SK-N-SH treated with all-trans-retinoic acid at 6 μM for 48 hours (cell line): ENCODE data around the gene ALKBH5.

Source experiments
- ATAC-seq: fragments of 200-7000 bp; cut with Tn5 transposase; 3 replicates; pipeline ENCODE4 v1.9.1; 2020; ENCODE audit warnings: mild to moderate bottlenecking, moderate library complexity
- ARNTL ChIP-seq: fragments of 450-650 bp; formaldehyde crosslinking; IDR thresholded peaks from 2 replicates; pipeline ENCODE4 v1.5.0; 2020; ENCODE audit warnings: low read depth, mild to moderate bottlenecking, moderate library complexity, borderline replicate concordance
- BACH2 ChIP-seq: fragments of 250-450 bp; sonication (Bioruptor Pico); IDR thresholded peaks from 2 replicates; pipeline ENCODE4 v1.9.0; 2021; ENCODE audit warnings: mild to moderate bottlenecking, borderline replicate concordance
- CSDC2 ChIP-seq: fragments of 250-450 bp; sonication (Bioruptor Pico); IDR thresholded peaks from 2 replicates; pipeline ENCODE4 v1.5.0; 2020; ENCODE audit warnings: mild to moderate bottlenecking, moderate library complexity
- ESRRG ChIP-seq: fragments of 250-450 bp; sonication (Bioruptor Pico); IDR thresholded peaks from 2 replicates; pipeline ENCODE4 v1.6.1; 2021; ENCODE audit warnings: mild to moderate bottlenecking
- GLIS3 ChIP-seq: fragments of 250-450 bp; sonication (Bioruptor Pico); IDR thresholded peaks from 2 replicates; pipeline ENCODE4 v1.5.0; 2020; ENCODE audit warnings: mild to moderate bottlenecking, moderate library complexity
- ISL1 ChIP-seq: fragments of 250-450 bp; sonication (Bioruptor Pico); IDR thresholded peaks from 2 replicates; pipeline ENCODE4 v2.1.2; 2022; ENCODE audit warnings: mild to moderate bottlenecking, moderate library complexity
- PPARA ChIP-seq: fragments of 250-450 bp; sonication (Bioruptor Pico); IDR thresholded peaks from 2 replicates; pipeline ENCODE4 v1.5.0; 2020; ENCODE audit warnings: mild to moderate bottlenecking, borderline replicate concordance
- RARB ChIP-seq: fragments of 250-450 bp; sonication (Bioruptor Pico); IDR thresholded peaks from 2 replicates; pipeline ENCODE4 v1.8.0; 2021; ENCODE audit warnings: mild to moderate bottlenecking, moderate library complexity
- SNAI2 ChIP-seq: fragments of 250-450 bp; sonication (Bioruptor Pico); IDR thresholded peaks from 2 replicates; pipeline ENCODE4 v1.5.0; 2020; ENCODE audit warnings: mild to moderate bottlenecking, moderate library complexity
- TCF4 ChIP-seq: fragments of 250-450 bp; sonication (Bioruptor Pico); IDR thresholded peaks from 2 replicates; pipeline ENCODE4 v1.8.0; 2021; ENCODE audit warnings: mild to moderate bottlenecking, moderate library complexity, borderline replicate concordance
- TOX ChIP-seq: fragments of 250-450 bp; sonication (Bioruptor Pico); IDR thresholded peaks from 2 replicates; pipeline ENCODE4 v1.8.0; 2021; ENCODE audit warnings: mild to moderate bottlenecking, moderate library complexity, borderline replicate concordance
- ZC3H10 ChIP-seq: fragments of 250-450 bp; sonication (Bioruptor Pico); IDR thresholded peaks from 2 replicates; pipeline ENCODE4 v1.5.1; 2021; ENCODE audit warnings: mild to moderate bottlenecking, moderate library complexity
- ZFP3 ChIP-seq: fragments of 250-450 bp; sonication (Bioruptor Pico); IDR thresholded peaks from 2 replicates; pipeline ENCODE4 v1.5.0; 2020; ENCODE audit warnings: mild to moderate bottlenecking, moderate library complexity
- ZFP30 ChIP-seq: fragments of 450-650 bp; formaldehyde crosslinking; IDR thresholded peaks from 2 replicates; pipeline ENCODE4 v1.5.0; 2022; ENCODE audit warnings: mild to moderate bottlenecking, moderate library complexity
- ZNF565 ChIP-seq: fragments of 450-650 bp; formaldehyde crosslinking; conservative IDR thresholded peaks from 2 replicates; pipeline ENCODE4 v1.5.0; 2020; ENCODE audit warnings: low read depth, mild to moderate bottlenecking, moderate library complexity
- ZNF70 ChIP-seq: fragments of 450-650 bp; formaldehyde crosslinking; IDR thresholded peaks from 2 replicates; pipeline ENCODE4 v1.5.0; 2020; ENCODE audit warnings: mild to moderate bottlenecking, moderate library complexity
- ZNF8 ChIP-seq: fragments of 450-650 bp; formaldehyde crosslinking; IDR thresholded peaks from 2 replicates; pipeline ENCODE4 v1.5.0; 2020; ENCODE audit warnings: mild to moderate bottlenecking, moderate library complexity
- TF ChIP-seq, protein P1 (sequence below): fragments of 250-450 bp; sonication (Bioruptor Pico); IDR thresholded peaks from 2 replicates; pipeline ENCODE4 v1.8.0; 2020; ENCODE audit warnings: mild to moderate bottlenecking, moderate library complexity, borderline replicate concordance
- TF ChIP-seq, protein P2 (sequence below): fragments of 250-450 bp; sonication (Bioruptor Pico); IDR thresholded peaks from 2 replicates; pipeline ENCODE4 v1.5.1; 2021; ENCODE audit warnings: mild to moderate bottlenecking, moderate library complexity
- TF ChIP-seq, protein P3 (sequence below): fragments of 250-450 bp; sonication (Bioruptor Pico); IDR thresholded peaks from 2 replicates; pipeline ENCODE4 v1.5.0; 2020; ENCODE audit warnings: mild to moderate bottlenecking, moderate library complexity
- TF ChIP-seq, protein P4 (sequence below): fragments of 250-450 bp; sonication (Bioruptor Pico); IDR thresholded peaks from 2 replicates; pipeline ENCODE4 v1.8.0; 2021; ENCODE audit warnings: low read depth, mild to moderate bottlenecking, moderate library complexity, borderline replicate concordance
- TF ChIP-seq, protein P5 (sequence below): fragments of 250-450 bp; sonication (Bioruptor Pico); IDR thresholded peaks from 2 replicates; pipeline ENCODE4 v1.5.1; 2020; ENCODE audit warnings: low read depth, mild to moderate bottlenecking, moderate library complexity

ALKBH5 gene

DNA sequence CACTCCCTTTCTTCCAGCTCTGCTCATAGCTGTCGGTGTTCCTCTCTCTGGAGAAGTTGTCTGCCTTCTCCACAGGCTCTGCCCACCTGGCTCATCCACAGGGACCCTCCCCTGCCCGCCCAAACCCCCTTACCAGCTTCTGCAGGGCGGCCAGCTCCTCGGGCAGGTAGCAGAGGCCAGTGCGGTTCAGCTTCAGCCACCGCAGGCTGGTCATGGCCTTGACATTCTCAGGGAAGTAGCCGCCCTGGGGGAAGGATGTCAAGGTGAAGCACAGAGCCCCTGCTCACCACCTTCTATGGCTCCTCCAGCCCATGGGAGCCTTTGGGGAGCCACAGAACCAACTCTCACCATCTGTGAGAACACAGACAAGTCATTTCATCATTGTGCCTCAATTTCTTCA lies 73.1 kb downstream of the ALKBH5 start:
- TF ChIP-seq TCF4 (CRISPR knock-in tag), result no peak

DNA sequence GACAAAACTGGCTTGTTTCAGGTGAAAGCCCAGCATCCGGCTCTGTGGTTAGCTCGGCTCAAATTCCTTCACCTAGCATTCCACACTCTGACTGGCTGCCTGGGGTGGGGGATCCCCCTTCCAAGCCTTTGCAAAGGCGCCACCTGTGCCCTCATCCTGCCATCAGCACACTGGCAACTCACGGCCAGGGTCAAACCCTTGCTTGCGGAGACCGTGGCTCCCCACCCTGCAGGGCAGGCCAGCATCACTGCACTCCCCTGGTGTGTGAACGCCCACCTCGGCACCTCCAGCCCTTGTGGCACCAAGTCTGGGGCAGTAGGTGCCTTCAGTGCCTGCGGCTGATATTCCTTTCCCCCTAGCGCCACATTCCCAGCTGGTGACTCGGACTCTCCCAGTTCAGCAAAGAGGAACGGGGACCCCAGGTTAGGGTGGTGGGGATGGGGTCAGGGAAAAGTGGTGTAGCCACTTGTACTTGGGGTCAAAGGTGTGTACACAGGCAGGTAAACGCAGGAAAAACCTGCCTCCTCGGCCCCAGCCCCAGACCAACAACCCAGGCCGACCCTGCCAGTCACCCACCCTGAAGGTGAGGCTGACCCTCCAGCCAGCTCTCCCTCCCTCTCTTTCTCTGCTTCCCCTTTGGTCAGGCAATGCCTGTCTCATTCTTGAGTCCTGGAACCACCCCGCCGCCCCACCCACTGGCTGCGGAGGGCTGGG lies 73.8 kb downstream of the ALKBH5 start:
- ATAC-seq, result peak; percentile 36
- TF ChIP-seq SNAI2, result no peak
- TF ChIP-seq BACH2 (CRISPR knock-in tag), result no peak
- TF ChIP-seq GLIS3, result no peak
- TF ChIP-seq CSDC2 (CRISPR knock-in tag), result no peak
- no peak for TF ChIP-seq RARB
- TF ChIP-seq ESRRG (CRISPR knock-in tag), result no peak
- no peak for TF ChIP-seq ZFP3
- TF ChIP-seq, protein P1, sequence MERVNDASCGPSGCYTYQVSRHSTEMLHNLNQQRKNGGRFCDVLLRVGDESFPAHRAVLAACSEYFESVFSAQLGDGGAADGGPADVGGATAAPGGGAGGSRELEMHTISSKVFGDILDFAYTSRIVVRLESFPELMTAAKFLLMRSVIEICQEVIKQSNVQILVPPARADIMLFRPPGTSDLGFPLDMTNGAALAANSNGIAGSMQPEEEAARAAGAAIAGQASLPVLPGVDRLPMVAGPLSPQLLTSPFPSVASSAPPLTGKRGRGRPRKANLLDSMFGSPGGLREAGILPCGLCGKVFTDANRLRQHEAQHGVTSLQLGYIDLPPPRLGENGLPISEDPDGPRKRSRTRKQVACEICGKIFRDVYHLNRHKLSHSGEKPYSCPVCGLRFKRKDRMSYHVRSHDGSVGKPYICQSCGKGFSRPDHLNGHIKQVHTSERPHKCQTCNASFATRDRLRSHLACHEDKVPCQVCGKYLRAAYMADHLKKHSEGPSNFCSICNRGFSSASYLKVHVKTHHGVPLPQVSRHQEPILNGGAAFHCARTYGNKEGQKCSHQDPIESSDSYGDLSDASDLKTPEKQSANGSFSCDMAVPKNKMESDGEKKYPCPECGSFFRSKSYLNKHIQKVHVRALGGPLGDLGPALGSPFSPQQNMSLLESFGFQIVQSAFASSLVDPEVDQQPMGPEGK (CRISPR knock-in tag), result no peak
- TF ChIP-seq TCF4 (CRISPR knock-in tag), result no peak
- TF ChIP-seq, protein P2, sequence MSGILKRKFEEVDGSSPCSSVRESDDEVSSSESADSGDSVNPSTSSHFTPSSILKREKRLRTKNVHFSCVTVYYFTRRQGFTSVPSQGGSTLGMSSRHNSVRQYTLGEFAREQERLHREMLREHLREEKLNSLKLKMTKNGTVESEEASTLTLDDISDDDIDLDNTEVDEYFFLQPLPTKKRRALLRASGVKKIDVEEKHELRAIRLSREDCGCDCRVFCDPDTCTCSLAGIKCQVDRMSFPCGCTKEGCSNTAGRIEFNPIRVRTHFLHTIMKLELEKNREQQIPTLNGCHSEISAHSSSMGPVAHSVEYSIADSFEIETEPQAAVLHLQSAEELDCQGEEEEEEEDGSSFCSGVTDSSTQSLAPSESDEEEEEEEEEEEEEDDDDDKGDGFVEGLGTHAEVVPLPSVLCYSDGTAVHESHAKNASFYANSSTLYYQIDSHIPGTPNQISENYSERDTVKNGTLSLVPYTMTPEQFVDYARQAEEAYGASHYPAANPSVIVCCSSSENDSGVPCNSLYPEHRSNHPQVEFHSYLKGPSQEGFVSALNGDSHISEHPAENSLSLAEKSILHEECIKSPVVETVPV (CRISPR knock-in tag), result no peak
- no peak for TF ChIP-seq ISL1 (CRISPR knock-in tag)

More for the DNA sequence above, 73.1 kb downstream of the ALKBH5 start:
- no peak for ATAC-seq

DNA sequence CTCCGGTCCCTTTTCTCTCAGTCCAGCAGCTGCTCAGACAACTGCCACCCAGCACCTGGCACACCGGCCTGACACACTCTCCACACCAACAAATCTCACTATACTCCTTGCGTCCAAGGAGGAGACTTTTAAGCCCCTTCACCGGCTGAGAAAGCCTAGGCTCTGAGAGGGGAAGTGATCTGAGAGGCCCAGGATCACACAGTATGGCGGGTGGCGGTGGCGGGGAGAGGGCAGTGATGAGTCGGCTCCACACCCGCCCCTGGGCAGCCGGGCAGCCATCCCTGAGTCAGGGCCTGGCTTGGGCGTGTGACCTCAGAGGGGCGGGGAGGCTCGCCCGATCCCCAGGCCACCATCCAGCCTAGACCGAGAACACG lies 74.3 kb downstream of the ALKBH5 start:
- TF ChIP-seq ZNF8 (CRISPR knock-in tag) (no peak), ZFP30 (CRISPR knock-in tag) (no peak), PPARA (CRISPR knock-in tag) (no peak), BACH2 (CRISPR knock-in tag) (no peak), TCF4 (CRISPR knock-in tag) (no peak), ZNF70 (CRISPR knock-in tag) (no peak), CSDC2 (CRISPR knock-in tag) (no peak), TOX (CRISPR knock-in tag) (no peak), ZNF565 (CRISPR knock-in tag) (no peak), RARB (no peak), ZC3H10 (CRISPR knock-in tag) (no peak), ARNTL (CRISPR knock-in tag) (no peak), ESRRG (CRISPR knock-in tag) (no peak), ZFP3 (no peak), GLIS3 (no peak)
- TF ChIP-seq, protein P3, sequence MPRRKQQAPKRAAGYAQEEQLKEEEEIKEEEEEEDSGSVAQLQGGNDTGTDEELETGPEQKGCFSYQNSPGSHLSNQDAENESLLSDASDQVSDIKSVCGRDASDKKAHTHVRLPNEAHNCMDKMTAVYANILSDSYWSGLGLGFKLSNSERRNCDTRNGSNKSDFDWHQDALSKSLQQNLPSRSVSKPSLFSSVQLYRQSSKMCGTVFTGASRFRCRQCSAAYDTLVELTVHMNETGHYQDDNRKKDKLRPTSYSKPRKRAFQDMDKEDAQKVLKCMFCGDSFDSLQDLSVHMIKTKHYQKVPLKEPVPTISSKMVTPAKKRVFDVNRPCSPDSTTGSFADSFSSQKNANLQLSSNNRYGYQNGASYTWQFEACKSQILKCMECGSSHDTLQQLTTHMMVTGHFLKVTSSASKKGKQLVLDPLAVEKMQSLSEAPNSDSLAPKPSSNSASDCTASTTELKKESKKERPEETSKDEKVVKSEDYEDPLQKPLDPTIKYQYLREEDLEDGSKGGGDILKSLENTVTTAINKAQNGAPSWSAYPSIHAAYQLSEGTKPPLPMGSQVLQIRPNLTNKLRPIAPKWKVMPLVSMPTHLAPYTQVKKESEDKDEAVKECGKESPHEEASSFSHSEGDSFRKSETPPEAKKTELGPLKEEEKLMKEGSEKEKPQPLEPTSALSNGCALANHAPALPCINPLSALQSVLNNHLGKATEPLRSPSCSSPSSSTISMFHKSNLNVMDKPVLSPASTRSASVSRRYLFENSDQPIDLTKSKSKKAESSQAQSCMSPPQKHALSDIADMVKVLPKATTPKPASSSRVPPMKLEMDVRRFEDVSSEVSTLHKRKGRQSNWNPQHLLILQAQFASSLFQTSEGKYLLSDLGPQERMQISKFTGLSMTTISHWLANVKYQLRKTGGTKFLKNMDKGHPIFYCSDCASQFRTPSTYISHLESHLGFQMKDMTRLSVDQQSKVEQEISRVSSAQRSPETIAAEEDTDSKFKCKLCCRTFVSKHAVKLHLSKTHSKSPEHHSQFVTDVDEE (CRISPR knock-in tag), result no peak
- TF ChIP-seq, protein P4, sequence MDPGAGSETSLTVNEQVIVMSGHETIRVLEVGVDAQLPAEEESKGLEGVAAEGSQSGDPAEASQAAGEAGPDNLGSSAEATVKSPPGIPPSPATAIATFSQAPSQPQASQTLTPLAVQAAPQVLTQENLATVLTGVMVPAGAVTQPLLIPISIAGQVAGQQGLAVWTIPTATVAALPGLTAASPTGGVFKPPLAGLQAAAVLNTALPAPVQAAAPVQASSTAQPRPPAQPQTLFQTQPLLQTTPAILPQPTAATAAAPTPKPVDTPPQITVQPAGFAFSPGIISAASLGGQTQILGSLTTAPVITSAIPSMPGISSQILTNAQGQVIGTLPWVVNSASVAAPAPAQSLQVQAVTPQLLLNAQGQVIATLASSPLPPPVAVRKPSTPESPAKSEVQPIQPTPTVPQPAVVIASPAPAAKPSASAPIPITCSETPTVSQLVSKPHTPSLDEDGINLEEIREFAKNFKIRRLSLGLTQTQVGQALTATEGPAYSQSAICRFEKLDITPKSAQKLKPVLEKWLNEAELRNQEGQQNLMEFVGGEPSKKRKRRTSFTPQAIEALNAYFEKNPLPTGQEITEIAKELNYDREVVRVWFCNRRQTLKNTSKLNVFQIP, result no peak
- TF ChIP-seq, protein P1 (CRISPR knock-in tag), result no peak
- TF ChIP-seq, protein P5, sequence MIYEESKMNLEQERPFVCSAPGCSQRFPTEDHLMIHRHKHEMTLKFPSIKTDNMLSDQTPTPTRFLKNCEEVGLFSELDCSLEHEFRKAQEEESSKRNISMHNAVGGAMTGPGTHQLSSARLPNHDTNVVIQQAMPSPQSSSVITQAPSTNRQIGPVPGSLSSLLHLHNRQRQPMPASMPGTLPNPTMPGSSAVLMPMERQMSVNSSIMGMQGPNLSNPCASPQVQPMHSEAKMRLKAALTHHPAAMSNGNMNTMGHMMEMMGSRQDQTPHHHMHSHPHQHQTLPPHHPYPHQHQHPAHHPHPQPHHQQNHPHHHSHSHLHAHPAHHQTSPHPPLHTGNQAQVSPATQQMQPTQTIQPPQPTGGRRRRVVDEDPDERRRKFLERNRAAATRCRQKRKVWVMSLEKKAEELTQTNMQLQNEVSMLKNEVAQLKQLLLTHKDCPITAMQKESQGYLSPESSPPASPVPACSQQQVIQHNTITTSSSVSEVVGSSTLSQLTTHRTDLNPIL, result no peak
- TF ChIP-seq, protein P2 (CRISPR knock-in tag), result no peak
- TF ChIP-seq, all 23 proteins: peak for 0

More for the DNA sequence above, 74.3 kb downstream of the ALKBH5 start:
- peak; percentile 79 for ATAC-seq
